ENCODE measurements around the gene CPXCR1.
"Not testable (repeated sequence)": the region's sequence is repeated elsewhere in the genome, so short reads cannot be mapped to it uniquely, and the experiment has no call there.

The CPXCR1 gene

DNA sequence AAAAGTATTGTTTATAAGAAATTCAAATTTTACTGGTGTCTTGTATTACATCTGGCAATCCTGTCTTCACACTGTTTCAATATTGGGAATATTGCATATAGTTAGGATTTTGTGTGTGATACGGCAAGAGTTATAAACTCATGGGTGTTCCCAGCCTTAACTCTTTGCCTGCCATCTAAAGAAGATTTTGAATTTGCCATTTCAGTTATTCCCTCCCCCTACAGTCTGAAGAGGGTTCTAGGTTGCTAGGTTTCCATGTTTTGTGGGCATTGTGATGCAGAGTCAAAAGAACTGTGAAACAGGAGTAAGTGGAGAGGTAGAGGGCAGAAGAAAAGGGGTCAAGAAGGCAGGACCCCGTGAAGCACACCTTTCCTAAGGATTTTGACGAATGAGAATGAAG is at the start of gene CPXCR1:
CPXCR1 (plus strand) TSS at position 301 of the 400 bp plus-strand sequence. CDS start 6,190 bp downstream, outside the sequence.
- no peak for DNase-seq

DNA sequence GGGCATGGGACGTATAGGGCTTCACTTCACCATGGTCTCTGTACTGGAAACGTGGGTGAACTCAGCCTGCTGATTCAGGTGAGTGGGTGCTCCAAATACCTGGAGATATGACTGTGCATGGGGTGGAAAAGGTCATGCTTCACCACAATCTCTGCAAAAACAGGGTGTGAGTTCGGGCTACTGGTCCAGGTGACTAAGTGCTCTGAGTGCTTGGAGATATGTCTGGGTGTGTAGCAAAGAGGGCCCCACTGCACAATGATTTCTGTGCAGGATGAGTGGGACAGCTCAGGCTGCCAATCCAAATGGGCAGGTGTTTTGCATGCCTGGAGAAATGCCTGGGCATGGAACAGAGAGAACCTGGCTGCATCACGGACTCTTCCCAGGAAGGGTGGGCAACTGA is 11.2 kb upstream of the CPXCR1 start:
- no peak for DNase-seq

DNA sequence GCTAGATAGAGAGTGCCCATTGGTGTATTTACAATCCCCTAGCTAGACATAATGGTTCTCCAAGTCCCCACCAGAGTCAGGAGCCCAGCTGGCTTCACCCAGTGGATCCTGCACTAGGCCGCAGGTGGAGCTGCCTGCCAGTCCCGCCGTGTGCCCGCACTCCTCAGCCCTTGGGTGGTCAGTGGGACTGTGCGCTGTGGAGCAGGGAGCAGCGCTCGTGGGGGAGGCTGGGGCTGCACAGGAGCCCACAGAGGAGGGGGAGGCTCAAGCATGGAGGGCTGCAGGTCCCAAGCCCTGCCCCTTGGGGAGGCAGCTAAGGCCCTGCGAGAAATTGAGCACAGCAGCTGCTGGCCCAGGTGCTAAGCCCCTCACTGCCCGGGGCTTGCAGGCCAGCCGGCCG is 810 bp upstream of the CPXCR1 start:
- not testable (repeated sequence) for DNase-seq

DNA sequence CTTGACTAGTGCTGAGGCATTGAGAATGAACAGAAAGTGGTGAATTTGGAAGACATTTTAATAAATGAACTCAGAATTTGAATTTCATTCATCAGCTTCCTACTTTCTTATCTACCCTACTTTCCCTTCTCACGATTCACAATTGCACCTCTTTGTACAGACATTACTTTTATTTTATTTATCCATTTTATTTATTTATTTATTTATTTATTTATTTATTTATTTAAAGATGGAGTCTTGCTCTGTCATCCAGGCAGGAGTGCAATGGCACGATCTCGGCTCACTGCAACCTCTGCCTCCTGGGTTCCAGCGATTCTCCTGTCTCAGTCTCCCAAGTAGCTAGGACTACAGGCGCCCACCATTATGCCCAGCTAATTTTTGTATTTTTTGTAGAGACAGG is 5.3 kb downstream of the CPXCR1 start:
- DNase-seq, result not testable (repeated sequence)

DNA sequence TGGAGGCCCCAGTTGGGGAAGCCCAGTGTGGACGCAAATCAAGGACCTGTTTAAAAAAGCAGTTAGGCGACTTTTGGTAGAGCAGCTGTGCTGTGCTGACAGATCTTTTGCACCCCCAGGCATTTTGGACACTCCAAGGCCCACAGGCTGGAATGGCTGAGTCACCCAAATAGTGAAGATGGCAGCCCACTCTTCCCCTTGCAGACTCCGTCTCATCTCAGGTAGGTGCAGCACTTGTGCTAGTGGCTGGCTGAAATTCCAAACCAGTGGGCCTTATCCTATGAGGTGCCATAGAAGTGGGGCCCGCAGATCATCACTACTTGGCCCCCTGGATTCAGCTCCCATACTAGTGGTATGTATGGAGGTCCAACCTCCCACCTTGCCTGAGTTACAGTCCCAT is 42.8 kb downstream of the CPXCR1 start:
- DNase-seq, result no peak
